Activated B cell treated with CpG ODN at 0.5 μM for 24 hours (primary cell): ENCODE data around the gene IRF2BP2. TPM values are rescaled to one million over a fixed set of nuclear protein-coding genes. Genes with fewer than 3 reads are reported as not detected.

ENCODE experiments used
- ATAC-seq: fragments of 200-7000 bp; cut with Tn5 transposase; one replicate; pipeline ENCODE4 v1.10.0; 2021; ENCODE audit warnings: low read depth, mild to moderate bottlenecking, moderate library complexity
- CTCF ChIA-PET: fragments of 350-600 bp; sonication (Branson Sonifier 250); formaldehyde crosslinking; loops from one replicate; lab custom pipeline; 2021; ENCODE audit warnings: antibody characterized with exemption; lab: Charles Lee
- POLR2A ChIA-PET: fragments of 350-600 bp; sonication (Branson Sonifier 250); formaldehyde crosslinking; loops from one replicate; lab custom pipeline; 2021; ENCODE audit warnings: antibody characterized with exemption; lab: Charles Lee
- DNase-seq: peaks from one replicate; pipeline ENCODE4 v3.0.0; 2022
- H3K27ac Mint-ChIP-seq: one replicate; pipeline ENCODE4 v1.8.0; 2020; ENCODE audit warnings: mixed read lengths
- H3K27me3 Mint-ChIP-seq: one replicate; pipeline ENCODE4 v1.8.0; 2021; ENCODE audit warnings: mixed read lengths
- H3K36me3 Mint-ChIP-seq: one replicate; pipeline ENCODE4 v1.8.0; 2021; ENCODE audit warnings: low read depth, mixed read lengths
- H3K4me1 Mint-ChIP-seq: one replicate; pipeline ENCODE4 v1.8.0; 2021; ENCODE audit warnings: mixed read lengths
- H3K4me3 Mint-ChIP-seq: one replicate; pipeline ENCODE4 v1.8.0; 2020; ENCODE audit warnings: mild to moderate bottlenecking, mixed read lengths
- H3K9me3 Mint-ChIP-seq: one replicate; pipeline ENCODE4 v1.8.0; 2020; ENCODE audit warnings: mixed read lengths
- intact Hi-C: fragments of 100-400 bp; cut with micrococcal nuclease; formaldehyde crosslinking; loops from one replicate; pipeline ENCODE4 v1.15.1; 2024
- total RNA-seq: library from RNA; stranded (reverse); gene quantifications from 2 replicates; pipeline ENCODE4 v1.2.3, GENCODE V29; 2022
- TF ChIP-seq, protein P1 (sequence below): fragments of 200-600 bp; IDR thresholded peaks from one replicate; pipeline ENCODE4 v1.8.0; 2022; ENCODE audit warnings: antibody characterized with exemption, mild to moderate bottlenecking

The IRF2BP2 gene
- total RNA-seq, 1 donor from 2014 or later, result 121 TPM

DNA sequence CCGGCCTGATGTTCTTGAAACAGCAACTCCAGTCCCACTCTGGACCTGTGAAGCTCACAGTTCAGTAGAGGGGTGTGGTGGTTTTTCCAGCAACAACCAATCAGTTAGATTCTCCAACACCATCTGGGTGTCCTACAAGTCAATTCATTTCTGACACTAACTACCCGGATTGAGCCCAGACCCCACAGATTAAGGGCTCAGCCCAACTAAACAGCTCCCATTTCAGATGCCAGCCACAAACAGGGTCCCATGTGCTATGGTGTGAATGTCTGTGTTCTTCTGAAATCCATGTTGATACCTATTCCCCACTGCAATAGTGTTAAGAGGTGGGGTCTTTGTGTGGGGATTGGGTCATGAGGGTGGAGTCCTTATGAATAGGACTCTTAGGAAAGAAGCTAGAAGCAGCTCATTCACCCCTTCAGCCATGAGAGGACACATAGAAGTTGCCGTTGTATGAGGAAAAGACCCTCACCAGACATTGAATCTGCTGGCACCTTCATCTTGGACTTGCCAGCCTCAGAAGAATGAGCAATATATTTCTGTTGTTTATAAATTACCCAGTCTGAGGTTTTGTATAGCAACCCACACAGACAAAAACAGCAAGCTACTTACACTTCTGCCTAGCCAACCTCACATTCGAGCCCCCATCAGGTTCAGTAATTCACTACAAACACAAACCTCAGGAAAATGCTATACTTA, 53.6 kb downstream of the IRF2BP2 start:
- Mint-ChIP-seq H3K4me3 (no peak overlapping the region), H3K36me3 (no peaks in the 10 kb centered on the region), H3K4me1 (no peaks in the 10 kb centered on the region), H3K9me3 (no peaks in the 10 kb centered on the region), H3K27ac (no peak overlapping the region), H3K27me3 (no peaks in the 10 kb centered on the region)
- ChIA-PET POLR2A (no interaction called here), CTCF (no interaction called here)
- intact Hi-C loops, result no loop called here
- TF ChIP-seq, protein P1, sequence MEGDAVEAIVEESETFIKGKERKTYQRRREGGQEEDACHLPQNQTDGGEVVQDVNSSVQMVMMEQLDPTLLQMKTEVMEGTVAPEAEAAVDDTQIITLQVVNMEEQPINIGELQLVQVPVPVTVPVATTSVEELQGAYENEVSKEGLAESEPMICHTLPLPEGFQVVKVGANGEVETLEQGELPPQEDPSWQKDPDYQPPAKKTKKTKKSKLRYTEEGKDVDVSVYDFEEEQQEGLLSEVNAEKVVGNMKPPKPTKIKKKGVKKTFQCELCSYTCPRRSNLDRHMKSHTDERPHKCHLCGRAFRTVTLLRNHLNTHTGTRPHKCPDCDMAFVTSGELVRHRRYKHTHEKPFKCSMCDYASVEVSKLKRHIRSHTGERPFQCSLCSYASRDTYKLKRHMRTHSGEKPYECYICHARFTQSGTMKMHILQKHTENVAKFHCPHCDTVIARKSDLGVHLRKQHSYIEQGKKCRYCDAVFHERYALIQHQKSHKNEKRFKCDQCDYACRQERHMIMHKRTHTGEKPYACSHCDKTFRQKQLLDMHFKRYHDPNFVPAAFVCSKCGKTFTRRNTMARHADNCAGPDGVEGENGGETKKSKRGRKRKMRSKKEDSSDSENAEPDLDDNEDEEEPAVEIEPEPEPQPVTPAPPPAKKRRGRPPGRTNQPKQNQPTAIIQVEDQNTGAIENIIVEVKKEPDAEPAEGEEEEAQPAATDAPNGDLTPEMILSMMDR, result no peak
- ATAC-seq (no peak), DNase-seq (no peak)

DNA sequence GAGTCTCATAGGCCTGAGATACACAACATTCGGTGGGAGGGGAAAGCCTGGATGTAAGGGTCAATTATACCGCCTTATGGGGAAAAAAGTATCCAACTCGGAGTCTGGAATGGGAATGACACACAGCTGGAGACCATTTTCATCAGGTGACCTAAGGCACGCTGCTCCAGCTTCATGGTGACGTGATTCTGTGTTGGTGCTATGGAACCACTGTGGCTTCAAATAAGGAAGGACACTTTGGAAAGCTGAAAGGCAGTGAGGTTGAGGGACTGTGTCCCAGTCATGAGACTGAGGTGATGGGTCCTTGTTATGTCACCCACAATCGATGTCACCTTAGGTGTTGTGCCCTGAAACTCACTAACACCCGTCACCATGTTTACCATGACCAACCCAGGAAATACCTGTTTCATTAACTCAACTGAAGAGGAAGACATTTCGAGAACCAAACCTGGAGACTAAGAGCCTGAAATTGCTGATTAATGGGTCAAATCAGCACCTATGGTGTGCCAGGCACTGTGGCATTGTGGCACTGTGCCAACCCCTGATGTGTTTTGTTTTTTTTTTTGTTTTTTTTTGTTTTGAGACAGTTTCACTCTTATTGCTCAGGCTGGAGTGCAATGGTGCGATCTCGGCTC, 54.5 kb downstream of the IRF2BP2 start:
- no peak for ATAC-seq
- intact Hi-C loops, result no loop called here
- Mint-ChIP-seq H3K36me3 (no peaks in the 10 kb centered on the region), H3K4me3 (no peak overlapping the region), H3K27me3 (no peaks in the 10 kb centered on the region), H3K9me3 (no peaks in the 10 kb centered on the region), H3K27ac (no peak overlapping the region), H3K4me1 (no peaks in the 10 kb centered on the region)
- CTCF ChIA-PET, result no interaction called here
- TF ChIP-seq, protein P1, result no peak
- DNase-seq, result no peak
- POLR2A ChIA-PET, result no interaction called here

DNA sequence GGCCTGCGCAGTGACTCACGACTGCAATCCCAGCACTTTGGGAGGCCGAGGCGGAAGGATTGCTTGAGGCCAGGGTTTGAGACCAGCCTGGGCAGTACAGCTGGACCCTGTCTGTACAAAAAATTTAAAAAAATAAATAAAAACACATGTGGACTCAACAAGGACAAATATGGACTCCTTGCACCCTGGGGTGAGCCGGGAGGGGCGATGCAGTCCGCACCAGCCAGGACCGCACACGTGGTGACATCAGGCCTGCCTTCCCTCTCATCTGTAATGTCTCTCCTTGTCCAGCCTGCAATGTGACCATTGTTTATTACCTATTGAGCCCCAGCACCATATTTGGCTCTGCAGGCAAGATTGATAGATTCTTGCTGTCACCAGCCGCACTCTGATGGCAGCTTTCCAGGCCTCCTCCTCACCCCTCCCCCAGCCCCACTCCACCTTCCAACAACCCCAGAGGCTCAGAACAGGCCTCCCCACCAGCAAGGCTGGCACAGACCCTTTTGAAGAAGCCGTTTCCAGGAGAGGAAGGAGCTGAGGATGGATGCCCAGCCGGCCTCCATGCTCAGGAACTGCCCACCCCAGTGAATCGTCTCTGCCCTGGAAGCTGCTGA, 55.2 kb downstream of the IRF2BP2 start:
- H3K4me1 Mint-ChIP-seq, result no peaks in the 10 kb centered on the region
- ATAC-seq (no peak), DNase-seq (no peak)
- no peaks in the 10 kb centered on the region for H3K9me3 Mint-ChIP-seq
- POLR2A ChIA-PET, result no interaction called here
- intact Hi-C loops, result no loop called here
- CTCF ChIA-PET, result no interaction called here
- H3K4me3 Mint-ChIP-seq, result no peak overlapping the region
- no peaks in the 10 kb centered on the region for H3K36me3 Mint-ChIP-seq
- TF ChIP-seq, protein P1, result no peak
- H3K27me3 Mint-ChIP-seq, result no peaks in the 10 kb centered on the region
- no peak overlapping the region for H3K27ac Mint-ChIP-seq

Other genes with a start within 250 kb of the IRF2BP2 start
- gene COA6, start 236.7 kb downstream of the IRF2BP2 start, total RNA-seq, result 20.7 and 24.0 TPM in 2 replicates
- gene TARBP1, start 131.0 kb downstream of the IRF2BP2 start, total RNA-seq, result 27.0 and 30.4 TPM in 2 replicates